K562 (cell line): ENCODE results near the gene EFNA2. TPM values are rescaled to one million over a fixed set of nuclear protein-coding genes. Genes with fewer than 3 reads are reported as not detected.

Experiments
- ARID2 ChIP-seq: fragments of 450-650 bp; IDR thresholded peaks from 2 replicates; pipeline ENCODE4 v1.6.1; 2017; ENCODE audit warnings: antibody characterized with exemption, mild to moderate bottlenecking
- CCNT2 ChIP-seq: IDR thresholded peaks from 2 replicates; pipeline ENCODE4 v1.6.1; 2011; ENCODE audit warnings: borderline replicate concordance, low read depth, mild to moderate bottlenecking, moderate library complexity, mixed read lengths, low read length; ENCODE audit not compliant: insufficient read length; ENCODE audit errors: extremely low read depth
- CHD4 ChIP-seq: fragments of 200-600 bp; sonication (generic); IDR thresholded peaks from 3 replicates; pipeline ENCODE4 v1.6.1; 2012; ENCODE audit warnings: low read depth, mild to moderate bottlenecking, mixed read lengths, low read length, inconsistent platforms; ENCODE audit not compliant: insufficient read depth, insufficient replicate concordance, poor library complexity, severe bottlenecking
- CXXC5 ChIP-seq: fragments of 250-450 bp; sonication (Bioruptor Pico); IDR thresholded peaks from 2 replicates; pipeline ENCODE4 v1.8.0; 2022; ENCODE audit warnings: inconsistent platforms, mild to moderate bottlenecking, moderate library complexity
- EP400 ChIP-seq: fragments of 450-650 bp; IDR thresholded peaks from 2 replicates; pipeline ENCODE4 v1.6.1; 2017; ENCODE audit warnings: antibody characterized with exemption, mild to moderate bottlenecking, moderate library complexity
- EWSR1 ChIP-seq: fragments of 450-650 bp; IDR thresholded peaks from 2 replicates; pipeline ENCODE4 v1.6.1; 2018; ENCODE audit warnings: borderline replicate concordance, mild to moderate bottlenecking, low read depth, moderate library complexity; ENCODE audit not compliant: partially characterized antibody
- FOS ChIP-seq: IDR thresholded peaks from 3 replicates; pipeline ENCODE4 v1.6.1; 2011; ENCODE audit not compliant: insufficient read length; ENCODE audit errors: extremely low read depth
- LCOR ChIP-seq: sonication (generic); formaldehyde crosslinking; IDR thresholded peaks from 2 replicates; pipeline ENCODE4 v1.8.0; 2022; ENCODE audit warnings: mild to moderate bottlenecking, missing genetic modification reagents
- NCOR1 ChIP-seq: fragments of 450-650 bp; IDR thresholded peaks from 2 replicates; pipeline ENCODE4 v1.6.1; 2016; ENCODE audit warnings: mild to moderate bottlenecking, moderate library complexity
- PCBP1 ChIP-seq: fragments of 200-400 bp; formaldehyde crosslinking; IDR thresholded peaks from 2 replicates; pipeline ENCODE4 v1.6.1; 2018; ENCODE audit warnings: mild to moderate bottlenecking, low read depth, low read length; ENCODE audit not compliant: poor library complexity, severe bottlenecking
- POLR2A ChIP-seq: fragments of 450-650 bp; conservative IDR thresholded peaks from 2 replicates; pipeline ENCODE4 v1.6.1; 2016
- SETDB1 ChIP-seq: IDR thresholded peaks from one replicate; pipeline ENCODE4 v1.6.1; 2012; ENCODE audit warnings: low read length, control low read depth, inconsistent platforms
- TAF1 ChIP-seq: IDR thresholded peaks from 2 replicates; pipeline ENCODE4 v1.6.1; 2011; ENCODE audit warnings: mild to moderate bottlenecking, low read length, moderate library complexity; ENCODE audit not compliant: insufficient read depth, control insufficient read depth, severe bottlenecking; ENCODE audit errors: extremely low read depth
- TEAD1 ChIP-seq, 2 experiments: fragments of 450-650 bp in 1 of 2; sonication (generic) in 1 of 2; formaldehyde crosslinking; IDR thresholded peaks; 2 replicates each; pipeline versions ENCODE4 v1.4.0 to v1.8.0; 2020 to 2022; ENCODE audit warnings: mild to moderate bottlenecking in 2 of 2, missing genetic modification reagents in 1 of 2
- TSC22D4 ChIP-seq: fragments of 450-650 bp; IDR thresholded peaks from 2 replicates; pipeline ENCODE4 v1.6.1; 2016; ENCODE audit warnings: missing genetic modification characterization, missing biosample characterization, control low read depth
- U2AF1 ChIP-seq: fragments of 200-400 bp; formaldehyde crosslinking; optimal IDR thresholded peaks from 2 replicates; pipeline ENCODE3; 2017; ENCODE audit warnings: mild to moderate bottlenecking, low read depth, low read length, moderate library complexity
- ZNF23 ChIP-seq: fragments of 250-450 bp; sonication (Bioruptor Pico); IDR thresholded peaks from 2 replicates; pipeline ENCODE4 v1.4.0; 2020; ENCODE audit warnings: mild to moderate bottlenecking
- ZNF766 ChIP-seq: fragments of 200-800 bp; sonication (Bioruptor generic); conservative IDR thresholded peaks from 2 replicates; pipeline ENCODE4 v1.6.1; 2016; ENCODE audit warnings: missing genetic modification characterization, missing compliant biosample characterization
- ZZZ3 ChIP-seq: fragments of 450-650 bp; IDR thresholded peaks from 2 replicates; pipeline ENCODE4 v1.6.1; 2016; ENCODE audit warnings: antibody characterized with exemption, mild to moderate bottlenecking, moderate library complexity
- polyA plus RNA-seq, 8 experiments: library from polyadenylated mRNA; depleted of rRNA in 4 of 8; stranded (reverse) in 5 of 8; unstranded in 3 of 8; fragments of >200 nt; fragmentation: Nextera tagmentation in 2 of 8; fragmentation: Illumina TruSeq in 1 of 8; extraction: Ambion mirVana in 2 of 8; extraction: Trizol in 1 of 8; gene quantifications; 2 replicates each; pipeline versions ENCODE4 v1.2.1 to v1.2.3, GENCODE V29; 2011 to 2014; ENCODE audit warnings: inconsistent platforms in 1 of 8, missing spikeins in 1 of 8
- total RNA-seq, 7 experiments: library from RNA; depleted of rRNA in 6 of 7; stranded (reverse); fragments of >200 nt in 6 of 7; fragmentation: Illumina TruSeq in 2 of 7; extraction: Trizol in 2 of 7; gene quantifications; 2 replicates each; pipeline versions ENCODE4 v1.2.1 to v1.2.3, GENCODE V29; 2011 to 2021; ENCODE audit warnings: low replicate concordance in 1 of 7
- TF ChIP-seq, protein P1 (sequence below): fragments of 200-800 bp; sonication (Bioruptor generic); IDR thresholded peaks from 2 replicates; pipeline ENCODE4 v1.6.1; 2017; ENCODE audit warnings: missing genetic modification characterization, missing compliant biosample characterization
- TF ChIP-seq, protein P2 (sequence below), 2 experiments: IDR thresholded peaks; 2 replicates each; pipeline ENCODE4 v1.6.1; 2011; ENCODE audit warnings: borderline replicate concordance in 1 of 2, control low read depth in 1 of 2, low read depth in 1 of 2, low read length in 1 of 2, mild to moderate bottlenecking in 1 of 2, mixed read lengths in 1 of 2, moderate library complexity in 1 of 2; ENCODE audit not compliant: insufficient read depth in 1 of 2, insufficient read length in 1 of 2, poor library complexity in 1 of 2, severe bottlenecking in 1 of 2; ENCODE audit errors: extremely low read depth in 1 of 2
- TF ChIP-seq, protein P3 (sequence below): sonication (generic); formaldehyde crosslinking; IDR thresholded peaks from 2 replicates; pipeline ENCODE4 v1.8.0; 2022; ENCODE audit warnings: mild to moderate bottlenecking, missing genetic modification reagents, borderline replicate concordance

EFNA2 gene
- total and polyA plus RNA-seq, 9 of the 15 experiments (the other 6 are each of a cell fraction or from before 2014, with no cell fraction given) = 0.11 to 0.44 (median 0.15) TPM; not detected in 6

DNA sequence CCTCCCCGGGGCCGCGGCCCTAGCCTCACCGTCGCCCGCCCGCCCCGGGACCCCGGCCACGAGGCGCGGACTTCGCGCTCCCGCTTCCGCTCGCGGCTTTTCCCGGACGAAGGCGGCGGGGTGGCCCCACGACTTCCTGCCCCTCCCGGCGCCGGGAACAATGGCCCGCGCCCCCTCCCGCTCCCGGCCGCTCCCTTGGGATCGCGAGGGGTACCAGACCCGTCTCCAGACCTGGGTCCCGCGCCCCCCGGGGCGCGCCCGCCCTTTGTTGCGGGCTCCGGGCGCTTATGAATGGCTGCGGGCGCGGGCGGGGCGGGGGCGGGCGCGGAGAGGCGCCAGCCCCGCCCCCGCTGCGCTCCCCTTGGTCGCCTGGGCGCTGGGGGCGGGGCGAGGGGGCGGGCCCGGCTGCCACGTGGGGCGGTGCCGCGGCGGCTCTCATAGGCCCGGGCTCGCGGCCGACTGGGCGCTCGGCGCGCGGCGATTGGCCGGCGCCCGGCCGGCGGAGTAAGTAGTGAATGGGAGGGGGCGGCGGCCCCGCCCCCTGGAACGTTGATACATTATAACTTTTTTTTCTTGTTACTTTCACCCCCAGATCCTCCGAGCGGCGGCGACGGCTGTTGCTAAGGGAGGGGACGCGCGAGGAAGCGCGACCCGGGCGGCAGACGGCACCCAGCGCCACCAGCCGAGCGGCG, 36.2 kb upstream of the EFNA2 start (continued):
- no peak for TF ChIP-seq EWSR1
- TF ChIP-seq, protein P1, sequence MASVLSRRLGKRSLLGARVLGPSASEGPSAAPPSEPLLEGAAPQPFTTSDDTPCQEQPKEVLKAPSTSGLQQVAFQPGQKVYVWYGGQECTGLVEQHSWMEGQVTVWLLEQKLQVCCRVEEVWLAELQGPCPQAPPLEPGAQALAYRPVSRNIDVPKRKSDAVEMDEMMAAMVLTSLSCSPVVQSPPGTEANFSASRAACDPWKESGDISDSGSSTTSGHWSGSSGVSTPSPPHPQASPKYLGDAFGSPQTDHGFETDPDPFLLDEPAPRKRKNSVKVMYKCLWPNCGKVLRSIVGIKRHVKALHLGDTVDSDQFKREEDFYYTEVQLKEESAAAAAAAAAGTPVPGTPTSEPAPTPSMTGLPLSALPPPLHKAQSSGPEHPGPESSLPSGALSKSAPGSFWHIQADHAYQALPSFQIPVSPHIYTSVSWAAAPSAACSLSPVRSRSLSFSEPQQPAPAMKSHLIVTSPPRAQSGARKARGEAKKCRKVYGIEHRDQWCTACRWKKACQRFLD = peak; percentile 45; the same call in 1 of the 2 replicates
- no peak for TF ChIP-seq ZNF23 (CRISPR knock-in tag)
- peak; percentile 48 for TF ChIP-seq U2AF1
- no peak for TF ChIP-seq ARID2
- TF ChIP-seq PCBP1 = peak; percentile 86
- TF ChIP-seq TEAD1 (CRISPR knock-in tag; IDR thresholded peaks at IDR 0.05) = 0 out of 4 replicates have a peak, but pooled peaks of 1 of the 2 experiments have one; percentile 29
- TF ChIP-seq TAF1 = peak; percentile 72
- TF ChIP-seq NCOR1 = 0 out of 2 replicates have a peak, but pooled peaks have one; percentile 2
- TF ChIP-seq EP400 = peak; percentile 34; the same call in 1 of the 2 replicates
- TF ChIP-seq SETDB1 = no peak
- TF ChIP-seq LCOR (CRISPR knock-in tag) = peak; percentile 47; the same call in 1 of the 2 replicates
- TF ChIP-seq TSC22D4 (tag) = no peak
- TF ChIP-seq CCNT2 = peak; percentile 54
- peak; percentile 70; the same call in 1 of the 2 replicates for TF ChIP-seq CXXC5 (CRISPR knock-in tag)
- TF ChIP-seq ZNF766 = 0 out of 2 replicates have a peak, but pooled peaks have one; percentile 5
- TF ChIP-seq CHD4 = no peak
- peak; percentile 47 for TF ChIP-seq FOS
- TF ChIP-seq ZZZ3 = no peak
- TF ChIP-seq, protein P2, sequence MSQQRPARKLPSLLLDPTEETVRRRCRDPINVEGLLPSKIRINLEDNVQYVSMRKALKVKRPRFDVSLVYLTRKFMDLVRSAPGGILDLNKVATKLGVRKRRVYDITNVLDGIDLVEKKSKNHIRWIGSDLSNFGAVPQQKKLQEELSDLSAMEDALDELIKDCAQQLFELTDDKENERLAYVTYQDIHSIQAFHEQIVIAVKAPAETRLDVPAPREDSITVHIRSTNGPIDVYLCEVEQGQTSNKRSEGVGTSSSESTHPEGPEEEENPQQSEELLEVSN (IDR thresholded peaks at IDR 0.05; ENCODE audit: borderline replicate concordance in 1 of 2, extremely low read depth in 1 of 2, insufficient read depth in 1 of 2, insufficient read length in 1 of 2, low read depth in 1 of 2, low read length in 1 of 2, poor library complexity in 1 of 2, severe bottlenecking in 1 of 2) = peak; percentile 84 to 99
- peak; percentile 76 for TF ChIP-seq POLR2A
- TF ChIP-seq, protein P3, sequence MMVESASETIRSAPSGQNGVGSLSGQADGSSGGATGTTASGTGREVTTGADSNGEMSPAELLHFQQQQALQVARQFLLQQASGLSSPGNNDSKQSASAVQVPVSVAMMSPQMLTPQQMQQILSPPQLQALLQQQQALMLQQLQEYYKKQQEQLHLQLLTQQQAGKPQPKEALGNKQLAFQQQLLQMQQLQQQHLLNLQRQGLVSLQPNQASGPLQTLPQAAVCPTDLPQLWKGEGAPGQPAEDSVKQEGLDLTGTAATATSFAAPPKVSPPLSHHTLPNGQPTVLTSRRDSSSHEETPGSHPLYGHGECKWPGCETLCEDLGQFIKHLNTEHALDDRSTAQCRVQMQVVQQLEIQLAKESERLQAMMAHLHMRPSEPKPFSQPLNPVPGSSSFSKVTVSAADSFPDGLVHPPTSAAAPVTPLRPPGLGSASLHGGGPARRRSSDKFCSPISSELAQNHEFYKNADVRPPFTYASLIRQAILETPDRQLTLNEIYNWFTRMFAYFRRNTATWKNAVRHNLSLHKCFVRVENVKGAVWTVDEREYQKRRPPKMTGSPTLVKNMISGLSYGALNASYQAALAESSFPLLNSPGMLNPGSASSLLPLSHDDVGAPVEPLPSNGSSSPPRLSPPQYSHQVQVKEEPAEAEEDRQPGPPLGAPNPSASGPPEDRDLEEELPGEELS (CRISPR knock-in tag) = peak; percentile 32; the same call in 1 of the 2 replicates
